ENCODE measurements around the gene ABCA9. TPM values are rescaled to one million over a fixed set of nuclear protein-coding genes. Genes with fewer than 3 reads are reported as not detected.

ABCA9 gene
- total and polyA plus RNA-seq, 9 of the 15 experiments (the other 6 are each of a cell fraction or from before 2014, with no cell fraction given) = 0.04 TPM; not detected in 8

DNA sequence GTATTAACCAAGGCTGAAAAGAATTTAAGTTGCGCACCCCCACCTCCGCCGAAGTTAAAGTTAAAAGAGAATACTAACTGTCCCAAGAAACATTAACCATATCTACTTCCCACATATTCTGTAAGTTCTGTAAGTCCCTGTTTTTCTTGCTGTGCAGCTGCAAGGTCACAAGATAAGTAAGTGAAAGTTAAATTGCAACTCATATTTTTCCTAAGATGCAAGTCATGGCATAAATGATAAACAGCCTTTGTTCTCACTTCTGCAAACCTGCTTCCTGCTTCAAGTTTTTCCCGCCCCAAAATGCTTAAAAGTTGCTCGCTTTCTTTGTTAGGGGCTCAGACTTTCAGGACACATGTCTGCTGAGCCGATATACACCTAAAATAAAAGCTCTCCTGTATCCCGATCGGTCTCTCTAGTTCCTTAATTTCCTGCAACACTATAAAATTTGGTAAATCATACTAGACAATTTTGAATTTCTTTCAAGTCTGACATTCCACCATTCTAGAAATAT, 32.6 kb upstream of the ABCA9 start (continued):
- TF ChIP-seq, protein P1, sequence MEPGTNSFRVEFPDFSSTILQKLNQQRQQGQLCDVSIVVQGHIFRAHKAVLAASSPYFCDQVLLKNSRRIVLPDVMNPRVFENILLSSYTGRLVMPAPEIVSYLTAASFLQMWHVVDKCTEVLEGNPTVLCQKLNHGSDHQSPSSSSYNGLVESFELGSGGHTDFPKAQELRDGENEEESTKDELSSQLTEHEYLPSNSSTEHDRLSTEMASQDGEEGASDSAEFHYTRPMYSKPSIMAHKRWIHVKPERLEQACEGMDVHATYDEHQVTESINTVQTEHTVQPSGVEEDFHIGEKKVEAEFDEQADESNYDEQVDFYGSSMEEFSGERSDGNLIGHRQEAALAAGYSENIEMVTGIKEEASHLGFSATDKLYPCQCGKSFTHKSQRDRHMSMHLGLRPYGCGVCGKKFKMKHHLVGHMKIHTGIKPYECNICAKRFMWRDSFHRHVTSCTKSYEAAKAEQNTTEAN (CRISPR knock-in tag; IDR thresholded peaks at IDR 0.05) = no peak
- TF ChIP-seq OTX1 (CRISPR knock-in tag; IDR thresholded peaks at IDR 0.05) (0 out of 2 replicates have a peak, but pooled peaks have one; percentile 32), ZC3H11A (IDR thresholded peaks at IDR 0.05; ENCODE audit: low read depth, low read length) (no peak), HIVEP1 (CRISPR knock-in tag; IDR thresholded peaks at IDR 0.05) (0 out of 2 replicates have a peak, but pooled peaks have one; percentile 41), ZEB2 (IDR thresholded peaks at IDR 0.05) (peak; percentile 54), PTBP1 (IDR thresholded peaks at IDR 0.05; ENCODE audit: low read depth, low read length) (no peak), ZC3H4 (CRISPR knock-in tag; IDR thresholded peaks at IDR 0.05; ENCODE audit: borderline replicate concordance) (no peak), RBM34 (IDR thresholded peaks at IDR 0.05; ENCODE audit: borderline replicate concordance, insufficient read depth, low read length) (no peak), JUN (IDR thresholded peaks at IDR 0.05; ENCODE audit: borderline replicate concordance, low read depth, low read length) (no peak), JUN (CRISPR knock-in tag; IDR thresholded peaks at IDR 0.05; ENCODE audit: borderline replicate concordance) (no peak), MEIS2 (IDR thresholded peaks at IDR 0.05; ENCODE audit: partially characterized antibody) (peak; percentile 97), SMARCC2 (IDR thresholded peaks at IDR 0.05; ENCODE audit: low read depth) (peak; percentile 86)
- TF ChIP-seq, protein P2, sequence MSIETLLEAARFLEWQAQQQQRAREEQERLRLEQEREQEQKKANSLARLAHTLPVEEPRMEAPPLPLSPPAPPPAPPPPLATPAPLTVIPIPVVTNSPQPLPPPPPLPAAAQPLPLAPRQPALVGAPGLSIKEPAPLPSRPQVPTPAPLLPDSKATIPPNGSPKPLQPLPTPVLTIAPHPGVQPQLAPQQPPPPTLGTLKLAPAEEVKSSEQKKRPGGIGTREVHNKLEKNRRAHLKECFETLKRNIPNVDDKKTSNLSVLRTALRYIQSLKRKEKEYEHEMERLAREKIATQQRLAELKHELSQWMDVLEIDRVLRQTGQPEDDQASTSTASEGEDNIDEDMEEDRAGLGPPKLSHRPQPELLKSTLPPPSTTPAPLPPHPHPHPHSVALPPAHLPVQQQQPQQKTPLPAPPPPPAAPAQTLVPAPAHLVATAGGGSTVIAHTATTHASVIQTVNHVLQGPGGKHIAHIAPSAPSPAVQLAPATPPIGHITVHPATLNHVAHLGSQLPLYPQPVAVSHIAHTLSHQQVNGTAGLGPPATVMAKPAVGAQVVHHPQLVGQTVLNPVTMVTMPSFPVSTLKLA (conservative IDR thresholded peaks at IDR 0.05) = peak in 1 of 2 experiments; percentile 54; a peak in 1 of 4 replicates
- TF ChIP-seq, protein P3, sequence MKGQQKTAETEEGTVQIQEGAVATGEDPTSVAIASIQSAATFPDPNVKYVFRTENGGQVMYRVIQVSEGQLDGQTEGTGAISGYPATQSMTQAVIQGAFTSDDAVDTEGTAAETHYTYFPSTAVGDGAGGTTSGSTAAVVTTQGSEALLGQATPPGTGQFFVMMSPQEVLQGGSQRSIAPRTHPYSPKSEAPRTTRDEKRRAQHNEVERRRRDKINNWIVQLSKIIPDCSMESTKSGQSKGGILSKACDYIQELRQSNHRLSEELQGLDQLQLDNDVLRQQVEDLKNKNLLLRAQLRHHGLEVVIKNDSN (CRISPR knock-in tag; IDR thresholded peaks at IDR 0.05) = no peak
- TF ChIP-seq, protein P4, sequence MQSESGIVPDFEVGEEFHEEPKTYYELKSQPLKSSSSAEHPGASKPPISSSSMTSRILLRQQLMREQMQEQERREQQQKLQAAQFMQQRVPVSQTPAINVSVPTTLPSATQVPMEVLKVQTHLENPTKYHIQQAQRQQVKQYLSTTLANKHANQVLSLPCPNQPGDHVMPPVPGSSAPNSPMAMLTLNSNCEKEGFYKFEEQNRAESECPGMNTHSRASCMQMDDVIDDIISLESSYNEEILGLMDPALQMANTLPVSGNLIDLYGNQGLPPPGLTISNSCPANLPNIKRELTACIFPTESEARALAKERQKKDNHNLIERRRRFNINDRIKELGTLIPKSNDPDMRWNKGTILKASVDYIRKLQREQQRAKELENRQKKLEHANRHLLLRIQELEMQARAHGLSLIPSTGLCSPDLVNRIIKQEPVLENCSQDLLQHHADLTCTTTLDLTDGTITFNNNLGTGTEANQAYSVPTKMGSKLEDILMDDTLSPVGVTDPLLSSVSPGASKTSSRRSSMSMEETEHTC (IDR thresholded peaks at IDR 0.05) = peak; percentile 63; the same call in 1 of the 2 replicates
- TF ChIP-seq, protein P5, sequence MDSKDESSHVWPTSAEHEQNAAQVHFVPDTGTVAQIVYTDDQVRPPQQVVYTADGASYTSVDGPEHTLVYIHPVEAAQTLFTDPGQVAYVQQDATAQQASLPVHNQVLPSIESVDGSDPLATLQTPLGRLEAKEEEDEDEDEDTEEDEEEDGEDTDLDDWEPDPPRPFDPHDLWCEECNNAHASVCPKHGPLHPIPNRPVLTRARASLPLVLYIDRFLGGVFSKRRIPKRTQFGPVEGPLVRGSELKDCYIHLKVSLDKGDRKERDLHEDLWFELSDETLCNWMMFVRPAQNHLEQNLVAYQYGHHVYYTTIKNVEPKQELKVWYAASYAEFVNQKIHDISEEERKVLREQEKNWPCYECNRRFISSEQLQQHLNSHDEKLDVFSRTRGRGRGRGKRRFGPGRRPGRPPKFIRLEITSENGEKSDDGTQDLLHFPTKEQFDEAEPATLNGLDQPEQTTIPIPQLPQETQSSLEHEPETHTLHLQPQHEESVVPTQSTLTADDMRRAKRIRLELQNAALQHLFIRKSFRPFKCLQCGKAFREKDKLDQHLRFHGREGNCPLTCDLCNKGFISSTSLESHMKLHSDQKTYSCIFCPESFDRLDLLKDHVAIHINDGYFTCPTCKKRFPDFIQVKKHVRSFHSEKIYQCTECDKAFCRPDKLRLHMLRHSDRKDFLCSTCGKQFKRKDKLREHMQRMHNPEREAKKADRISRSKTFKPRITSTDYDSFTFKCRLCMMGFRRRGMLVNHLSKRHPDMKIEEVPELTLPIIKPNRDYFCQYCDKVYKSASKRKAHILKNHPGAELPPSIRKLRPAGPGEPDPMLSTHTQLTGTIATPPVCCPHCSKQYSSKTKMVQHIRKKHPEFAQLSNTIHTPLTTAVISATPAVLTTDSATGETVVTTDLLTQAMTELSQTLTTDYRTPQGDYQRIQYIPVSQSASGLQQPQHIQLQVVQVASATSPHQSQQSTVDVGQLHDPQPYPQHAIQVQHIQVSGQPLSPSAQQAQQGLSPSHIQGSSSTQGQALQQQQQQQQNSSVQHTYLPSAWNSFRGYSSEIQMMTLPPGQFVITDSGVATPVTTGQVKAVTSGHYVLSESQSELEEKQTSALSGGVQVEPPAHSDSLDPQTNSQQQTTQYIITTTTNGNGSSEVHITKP (IDR thresholded peaks at IDR 0.05; ENCODE audit: partially characterized antibody) = no peak
- TF ChIP-seq, protein P6, sequence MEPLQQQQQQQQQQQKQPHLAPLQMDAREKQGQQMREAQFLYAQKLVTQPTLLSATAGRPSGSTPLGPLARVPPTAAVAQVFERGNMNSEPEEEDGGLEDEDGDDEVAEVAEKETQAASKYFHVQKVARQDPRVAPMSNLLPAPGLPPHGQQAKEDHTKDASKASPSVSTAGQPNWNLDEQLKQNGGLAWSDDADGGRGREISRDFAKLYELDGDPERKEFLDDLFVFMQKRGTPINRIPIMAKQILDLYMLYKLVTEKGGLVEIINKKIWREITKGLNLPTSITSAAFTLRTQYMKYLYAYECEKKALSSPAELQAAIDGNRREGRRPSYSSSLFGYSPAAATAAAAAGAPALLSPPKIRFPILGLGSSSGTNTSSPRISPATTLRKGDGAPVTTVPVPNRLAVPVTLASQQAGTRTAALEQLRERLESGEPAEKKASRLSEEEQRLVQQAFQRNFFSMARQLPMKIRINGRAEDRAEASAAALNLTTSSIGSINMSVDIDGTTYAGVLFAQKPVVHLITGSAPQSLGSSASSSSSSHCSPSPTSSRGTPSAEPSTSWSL (CRISPR knock-in tag; IDR thresholded peaks at IDR 0.05; ENCODE audit: borderline replicate concordance) = no peak
